GM18511 (cell line): ENCODE measurements around the gene DEFB129.
"Not testable (repeated sequence)": the region's sequence is repeated elsewhere in the genome, so short reads cannot be mapped to it uniquely, and the experiment has no call there.

Experiments
- ATAC-seq: cut with Tn5 transposase; IDR thresholded peaks from one replicate; pipeline ENCODE4 v1.9.1; 2021; ENCODE audit warnings: mild to moderate bottlenecking, moderate library complexity; ENCODE audit not compliant: unreplicated experiment

Gene DEFB129

DNA sequence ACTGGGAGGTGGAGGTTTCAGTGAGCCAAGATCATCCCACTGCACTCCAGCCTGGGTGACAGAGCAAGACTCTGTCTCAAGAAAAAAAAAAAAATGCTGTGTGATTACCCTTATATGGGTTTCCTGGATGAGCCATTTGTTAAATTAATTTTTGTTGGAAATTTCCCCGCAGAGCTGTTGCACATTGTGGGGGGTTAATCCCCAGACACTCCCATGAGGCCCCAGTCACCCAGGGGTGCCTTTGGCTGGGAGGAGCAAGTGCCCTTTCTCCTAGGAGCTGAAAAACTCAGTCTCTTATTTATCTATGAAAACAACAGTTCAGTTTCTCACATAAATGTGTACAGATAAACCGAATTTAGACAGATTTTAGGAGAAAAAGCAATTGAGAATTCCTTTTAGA lies 25.7 kb downstream of the DEFB129 start:
- no peak for ATAC-seq

- not testable (repeated sequence) for ATAC-seq
Observed at GRCh38 chr20:253447-253846, 26.4 kb downstream of the DEFB129 start.

DNA sequence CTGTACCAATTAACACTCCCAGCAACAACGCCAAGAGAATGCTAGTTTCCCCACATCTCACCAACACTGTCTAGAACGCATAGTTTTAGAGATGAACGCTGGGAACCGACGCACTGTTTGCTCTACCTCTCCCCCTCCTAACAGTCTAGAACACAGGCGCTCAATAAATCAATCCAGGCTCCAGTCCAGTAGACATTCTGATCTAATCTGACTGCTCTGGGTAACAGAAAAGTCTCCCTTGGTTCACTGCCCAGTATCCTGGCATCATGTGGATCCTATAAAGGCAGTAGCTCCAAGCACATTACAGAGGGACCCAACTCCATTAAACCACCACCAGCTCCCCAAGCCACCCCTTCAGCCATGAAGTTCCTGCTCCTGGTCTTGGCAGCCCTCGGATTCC lies 30.4 kb downstream of the DEFB129 start, which contains the start of gene DEFB132:
DEFB132 (plus strand) TSS at position 306 of the 400 bp plus-strand sequence; CDS start at position 361, 55 bp downstream.
- ATAC-seq = no peak

DNA sequence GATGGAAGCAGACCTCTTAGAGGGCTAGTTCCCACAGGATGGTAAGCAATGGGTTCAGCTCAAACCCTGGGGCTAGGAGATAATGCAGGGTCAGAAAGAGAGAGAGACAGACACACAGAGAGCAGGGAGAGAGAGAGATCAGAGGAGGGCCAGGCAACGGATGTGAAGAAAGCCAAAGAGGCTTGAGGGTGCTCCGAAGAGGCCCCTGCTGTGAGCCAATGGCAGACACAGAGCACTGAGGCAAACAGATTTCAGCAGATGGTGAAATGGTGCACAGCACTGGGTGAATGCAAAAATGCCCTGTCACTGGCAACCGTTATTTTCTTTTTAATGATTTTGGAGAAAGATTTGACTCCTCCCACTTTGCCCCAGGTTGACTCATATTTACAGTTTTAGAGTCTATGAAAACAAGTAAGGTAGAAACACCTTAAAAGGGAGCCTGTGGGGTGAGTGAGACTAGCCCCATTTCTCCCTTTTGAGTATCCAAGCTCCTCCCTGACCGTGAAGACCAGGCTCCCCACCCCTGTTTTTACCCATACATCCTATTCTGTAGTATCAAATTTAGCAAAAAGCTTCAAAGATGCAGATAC lies 31.3 kb downstream of the DEFB129 start:
- ATAC-seq = no peak

DNA sequence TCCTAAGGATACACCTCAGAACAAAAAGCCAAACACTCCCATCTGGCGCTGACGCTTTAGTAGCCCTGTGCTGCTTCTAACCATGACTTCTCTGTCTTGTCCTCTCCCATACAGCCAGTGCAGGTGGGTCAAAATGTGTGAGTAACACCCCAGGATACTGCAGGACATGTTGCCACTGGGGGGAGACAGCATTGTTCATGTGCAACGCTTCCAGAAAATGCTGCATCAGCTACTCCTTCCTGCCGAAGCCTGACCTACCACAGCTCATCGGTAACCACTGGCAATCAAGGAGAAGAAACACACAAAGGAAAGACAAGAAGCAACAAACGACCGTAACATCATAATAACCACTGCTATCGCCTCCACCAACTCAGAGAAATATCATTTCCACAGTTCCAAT lies 31.9 kb downstream of the DEFB129 start:
- ATAC-seq = no peak

DNA sequence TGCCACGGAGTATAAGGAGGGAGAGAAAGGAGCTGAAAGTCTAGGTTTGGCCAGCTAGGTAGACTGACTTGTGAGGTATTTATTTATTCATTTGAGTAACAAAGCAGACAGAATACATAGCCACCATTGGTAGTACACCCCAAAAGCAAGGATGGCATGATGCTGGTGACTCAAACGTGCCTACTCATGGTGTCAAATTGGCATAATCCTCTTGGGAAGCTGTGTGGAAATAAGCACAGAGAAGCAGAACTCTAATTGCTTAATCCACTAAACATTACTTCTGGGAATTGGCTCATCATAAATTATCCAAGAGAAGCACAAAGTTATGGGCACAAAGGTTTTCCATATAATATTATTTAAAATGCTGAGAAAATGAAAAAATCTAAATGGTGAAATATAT lies 32.9 kb downstream of the DEFB129 start:
- ATAC-seq = no peak

- ATAC-seq = no peak
Observed at GRCh38 chr20:263701-264100, 36.6 kb downstream of the DEFB129 start.

GRCh38 chr20:266596-267562 lies 39.8 kb downstream of the DEFB129 start:
- peak; percentile 88 for ATAC-seq

DNA sequence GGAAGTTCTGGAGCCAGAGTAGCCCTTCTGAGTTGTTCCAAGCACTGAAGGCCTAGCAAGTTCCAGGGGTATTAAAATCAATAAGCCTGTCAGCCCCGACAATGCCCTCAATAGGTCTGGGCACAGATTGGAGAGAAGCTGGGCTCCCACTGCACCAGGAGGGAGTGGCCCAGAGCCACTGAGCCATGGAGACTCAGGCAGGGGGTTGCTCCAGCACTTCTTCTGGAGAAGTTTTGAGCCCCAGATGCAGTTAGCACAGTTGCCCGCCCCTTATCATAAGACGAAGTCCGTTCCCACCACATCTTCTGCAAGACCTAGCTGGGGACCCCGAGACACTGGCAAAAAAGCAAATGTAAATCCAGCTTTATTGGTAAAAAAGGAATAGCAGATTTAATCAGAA lies 43.5 kb downstream of the DEFB129 start:
- no peak for ATAC-seq

- no peak for ATAC-seq
Observed at GRCh38 chr20:271069-271468, 44.0 kb downstream of the DEFB129 start.

DNA sequence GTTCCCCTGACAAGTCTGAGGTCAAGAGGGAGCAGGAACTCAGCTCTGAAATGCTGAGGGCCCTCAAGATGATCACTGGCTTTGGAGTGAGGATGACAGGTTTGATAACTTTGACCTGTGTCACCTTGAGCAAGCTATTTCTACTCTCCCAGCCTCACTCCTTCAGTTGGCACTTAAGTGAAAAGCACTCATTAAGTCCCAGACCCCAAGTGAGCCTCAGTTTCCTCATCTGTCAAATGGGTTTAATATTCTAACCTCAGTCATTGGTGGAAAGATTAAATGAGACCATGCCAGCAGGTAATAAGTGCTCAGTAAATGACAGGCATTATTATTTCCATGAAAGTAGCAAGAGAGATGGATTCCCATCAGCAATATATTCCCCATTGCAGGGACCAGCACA lies 44.5 kb downstream of the DEFB129 start:
- no peak for ATAC-seq

DNA sequence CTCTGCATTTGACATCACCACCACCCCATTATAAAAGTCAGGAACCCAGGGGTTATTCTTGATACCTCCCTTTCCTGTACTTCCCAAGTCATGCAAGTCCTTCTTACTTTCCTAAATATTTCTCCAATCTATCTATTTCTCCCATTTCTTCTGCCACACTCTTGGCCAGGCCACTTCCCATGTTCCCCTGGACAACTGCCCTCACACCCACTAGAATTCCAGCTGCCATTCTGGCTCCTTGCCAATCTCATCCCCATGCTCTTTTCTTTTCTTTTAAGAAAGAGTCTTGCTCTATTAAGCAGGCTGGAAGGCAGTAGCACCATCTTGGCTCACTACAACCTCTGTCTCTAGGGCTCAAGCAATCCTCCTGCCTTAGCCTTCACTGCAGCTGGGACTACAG lies 45.7 kb downstream of the DEFB129 start:
- no peak for ATAC-seq

GRCh38 chr20:273884-274283 lies 46.8 kb downstream of the DEFB129 start:
- ATAC-seq = no peak

DNA sequence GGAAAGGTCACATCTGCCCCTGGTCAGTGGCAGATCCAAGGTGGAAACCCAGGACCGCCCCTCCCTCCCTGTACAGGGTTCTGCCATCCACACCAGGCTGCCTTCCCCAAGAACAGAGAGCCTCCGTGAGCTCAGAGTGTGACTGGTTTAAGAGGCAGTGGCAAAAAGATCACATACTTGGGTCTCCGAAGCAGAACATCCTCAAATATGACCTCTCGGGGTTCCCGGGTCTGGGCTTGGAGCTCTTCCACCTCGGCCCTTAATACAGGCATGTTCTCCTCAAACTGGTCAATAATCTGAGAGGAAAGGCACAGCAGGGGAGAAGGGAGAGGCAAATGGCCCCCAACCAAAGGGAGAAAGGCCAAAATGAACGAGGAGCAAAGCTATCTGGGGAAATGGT lies 48.7 kb downstream of the DEFB129 start:
- ATAC-seq = no peak

DNA sequence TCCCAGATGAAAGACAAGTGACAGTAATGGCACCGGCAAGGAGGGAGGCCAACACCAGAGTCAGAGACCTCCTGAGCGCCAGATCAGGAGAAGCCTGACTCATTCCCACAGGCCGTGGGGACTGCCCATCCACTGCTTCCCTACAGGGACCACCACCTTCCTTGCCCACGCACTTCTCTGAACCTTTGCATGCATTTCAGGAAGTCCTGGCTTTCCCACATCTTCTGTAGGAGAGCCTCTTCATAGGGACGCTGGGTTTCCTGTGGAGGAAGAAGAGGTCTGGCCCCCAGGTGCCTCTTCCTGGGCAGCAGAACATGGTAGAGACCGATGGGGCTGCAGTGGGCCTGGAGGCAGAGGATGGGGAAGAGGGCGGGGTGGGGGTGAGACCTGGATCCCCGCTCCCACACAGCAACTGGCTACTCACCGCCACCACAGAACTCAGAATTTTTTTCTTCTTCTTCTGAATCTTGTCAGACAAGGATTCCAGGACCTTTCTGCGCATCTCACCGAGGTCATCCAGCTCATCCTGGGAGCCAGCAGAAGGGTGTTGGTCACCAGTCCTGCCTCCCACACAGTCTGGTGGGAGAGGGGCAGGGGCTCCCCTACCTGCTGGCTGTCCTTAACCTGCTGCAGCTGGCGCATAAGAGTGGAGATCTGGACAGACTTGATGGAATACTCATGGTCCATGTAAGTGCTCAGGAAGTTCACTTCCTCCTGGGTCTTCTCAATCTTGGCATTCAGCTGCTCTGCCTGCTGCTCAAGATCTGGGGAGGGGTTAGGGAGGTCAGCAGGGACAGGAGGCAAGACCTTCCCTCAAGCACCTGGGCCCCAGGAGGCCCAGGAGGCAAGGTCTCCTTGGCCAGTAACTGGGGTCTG lies 49.8 kb downstream of the DEFB129 start:
- ATAC-seq = no peak

GRCh38 chr20:277496-277781 lies 50.4 kb downstream of the DEFB129 start:
- ATAC-seq = no peak

- ATAC-seq = no peak
Observed at GRCh38 chr20:278181-278580, 51.1 kb downstream of the DEFB129 start.

DNA sequence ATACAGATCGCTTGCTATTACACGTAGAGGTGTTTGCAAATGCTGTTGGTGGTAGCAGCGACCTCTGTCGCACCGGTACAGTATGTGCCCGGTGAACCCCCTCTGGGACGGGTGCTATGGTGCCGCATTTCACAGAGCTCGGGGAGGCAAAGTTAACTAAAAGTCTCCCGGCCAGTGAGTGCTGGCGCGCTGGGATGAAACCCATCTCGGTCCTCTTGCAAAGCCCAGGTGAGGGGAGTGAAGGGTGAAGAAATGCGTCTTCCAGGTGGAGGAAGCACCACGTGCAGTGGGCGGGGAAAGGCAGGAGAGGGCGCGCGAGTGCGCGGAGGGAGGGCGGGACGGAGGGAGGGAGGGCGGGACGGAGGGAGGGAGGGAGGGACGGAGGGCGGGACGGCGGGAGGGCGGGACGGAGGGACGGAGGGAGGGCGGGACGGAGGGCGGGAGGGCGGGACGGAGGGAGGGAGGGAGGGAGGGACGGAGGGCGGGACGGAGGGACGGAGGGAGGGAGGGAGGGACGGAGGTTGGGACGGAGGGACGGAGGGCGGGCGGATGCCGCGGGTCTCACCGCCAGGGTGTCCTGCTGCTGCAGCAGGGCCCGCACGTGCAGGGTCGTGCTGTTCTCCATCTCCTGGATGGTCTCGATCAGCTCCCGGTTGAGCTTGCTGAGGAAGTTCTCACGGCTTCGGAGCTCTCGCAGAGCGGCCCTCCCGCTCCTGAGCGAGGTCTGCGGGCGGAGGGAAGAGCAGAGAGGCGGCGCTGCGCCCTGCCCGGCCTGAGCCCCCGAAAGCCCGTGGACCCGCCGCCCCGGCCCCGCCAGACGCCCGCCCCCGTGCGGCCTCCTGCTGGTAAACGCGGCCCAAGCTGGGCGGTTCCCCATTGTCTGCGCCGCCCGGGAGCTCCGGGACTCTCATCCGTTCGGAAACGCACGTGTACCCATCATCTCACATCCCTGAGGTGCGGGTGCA lies 51.8 kb downstream of the DEFB129 start:
- no peak for ATAC-seq
